GM12878 (cell line): ENCODE results near the gene FOXK1. TPM values are rescaled to one million over a fixed set of nuclear protein-coding genes. Genes with fewer than 3 reads are reported as not detected.

ENCODE experiments used
- ATAC-seq: fragments of 200-7000 bp; cut with Tn5 transposase; 3 replicates; pipeline ENCODE4 v1.9.1; 2020; ENCODE audit warnings: mild to moderate bottlenecking, moderate library complexity
- BruUV-seq: library from RNA; stranded (reverse); fragments of 400-500 nt; replicated peaks from 2 replicates; lab custom pipeline; 2021; lab: Mats Ljungman, UMichigan
- CTCF ChIA-PET: fragments of 300-600 bp; sonication (Branson Sonifier 250); formaldehyde crosslinking; extraction: SDS; loops from one replicate; lab custom pipeline; 2021; ENCODE audit warnings: inconsistent platforms; lab: Yijun Ruan, JAX
- POLR2A ChIA-PET: fragments of 350-600 bp; formaldehyde crosslinking; extraction: SDS; loops from one replicate; lab custom pipeline; 2021; ENCODE audit warnings: inconsistent platforms; lab: Charles Lee
- RAD21 ChIA-PET: fragments of 300-600 bp; sonication (Branson Sonifier 250); formaldehyde crosslinking; loops from one replicate; lab custom pipeline; 2023; ENCODE audit warnings: antibody characterized with exemption; ENCODE audit not compliant: unreplicated experiment; lab: Charles Lee
- SMC1A ChIA-PET: fragments of 300-600 bp; sonication (Branson Sonifier 250); formaldehyde crosslinking; loops from one replicate; lab custom pipeline; 2023; ENCODE audit not compliant: unreplicated experiment, uncharacterized antibody; lab: Charles Lee
- DNase-seq: peaks from one replicate; pipeline ENCODE4 v3.0.0-alpha.2; 2011; ENCODE audit warnings: low read depth, low spot score
- FAIRE-seq: peaks from 3 replicates; lab custom pipeline; 2011; peaks lifted over from hg19 to GRCh38; lab: Jason Lieb, UNC
- H2AFZ ChIP-seq: 2 replicates; pipeline ENCODE4 v1.6.0; 2011; ENCODE audit warnings: low read depth, low read length, control low read depth; ENCODE audit not compliant: control insufficient read depth
- H3K27ac ChIP-seq: 2 replicates; pipeline ENCODE4 v1.5.1; 2011; ENCODE audit warnings: control low read depth; ENCODE audit not compliant: control insufficient read depth, insufficient read depth
- H3K27me3 ChIP-seq, 2 experiments: replicated peaks in 1 of 2; 2 replicates each; pipeline versions ENCODE4 v1.6.0 to v1.6.1; 2011; ENCODE audit warnings: low read length in 1 of 2; ENCODE audit not compliant: control insufficient read depth in 2 of 2, insufficient read depth in 2 of 2
- H3K36me3 ChIP-seq, 2 experiments: 2 replicates each; pipeline ENCODE4 v1.5.1; 2011; ENCODE audit warnings: low read length in 1 of 2; ENCODE audit not compliant: control insufficient read depth in 2 of 2, insufficient read depth in 2 of 2
- H3K4me1 ChIP-seq: 2 replicates; pipeline ENCODE4 v1.6.1; 2011; ENCODE audit warnings: mild to moderate bottlenecking, low read length, moderate library complexity, mixed read lengths; ENCODE audit not compliant: control insufficient read depth, insufficient read depth
- H3K4me2 ChIP-seq: 2 replicates; pipeline ENCODE4 v1.6.0; 2011; ENCODE audit warnings: control low read depth; ENCODE audit not compliant: control insufficient read depth, insufficient read depth
- H3K4me3 ChIP-seq: fragments of 200-600 bp; sonication (generic); 2 replicates; pipeline ENCODE4 v1.5.1; 2016
- H3K79me2 ChIP-seq: 2 replicates; pipeline ENCODE4 v1.6.0; 2011; ENCODE audit warnings: low read length; ENCODE audit not compliant: control insufficient read depth, insufficient read depth
- H3K9ac ChIP-seq: 2 replicates; pipeline ENCODE4 v1.8.0; 2011; ENCODE audit warnings: low read length, control low read depth, mixed read lengths; ENCODE audit not compliant: control insufficient read depth, insufficient read depth
- H3K9me3 ChIP-seq: replicated peaks from 3 replicates; pipeline ENCODE4 v1.5.1; 2011; ENCODE audit warnings: mild to moderate bottlenecking, low read length; ENCODE audit not compliant: control insufficient read depth, insufficient read depth
- H4K20me1 ChIP-seq: 2 replicates; pipeline ENCODE4 v1.6.0; 2011; ENCODE audit not compliant: control insufficient read depth, insufficient read depth
- CBX5 ChIP-seq: sonication (generic); IDR thresholded peaks from 2 replicates; pipeline ENCODE4 v1.6.1; 2016; ENCODE audit warnings: low read depth, moderate library complexity, mild to moderate bottlenecking, inconsistent platforms
- CHD1 ChIP-seq: IDR thresholded peaks from 2 replicates; pipeline ENCODE4 v1.6.1; 2012; ENCODE audit warnings: low read depth, low read length, improper control_type of control experiment
- EZH2 ChIP-seq: IDR thresholded peaks from 2 replicates; pipeline ENCODE4 v1.6.1; 2012; ENCODE audit warnings: low read depth, mild to moderate bottlenecking, control low read depth, inconsistent platforms, low read length, borderline replicate concordance; ENCODE audit not compliant: control insufficient read depth
- JUNB ChIP-seq: IDR thresholded peaks from 2 replicates; pipeline ENCODE4 v1.6.1; 2016; ENCODE audit warnings: antibody characterized with exemption, mild to moderate bottlenecking
- PAX8 ChIP-seq: fragments of 450-650 bp; IDR thresholded peaks from 2 replicates; pipeline ENCODE4 v1.6.1; 2017; ENCODE audit warnings: mild to moderate bottlenecking, moderate library complexity
- YBX1 ChIP-seq: fragments of 450-650 bp; IDR thresholded peaks from 2 replicates; pipeline ENCODE4 v1.6.1; 2016; ENCODE audit warnings: antibody characterized with exemption
- WGBS: methylation state at CpG from one replicate; pipeline ENCODE4 v1.1.6; 2016; ENCODE audit warnings: low lambda C conversion rate; ENCODE audit not compliant: insufficient replicate concordance, insufficient coverage; ENCODE audit errors: missing lambda C conversion rate; 5-methylcytosine and 5-hydroxymethylcytosine counted together
- in situ Hi-C: fragments of 300-500 bp; cut with MboI; formaldehyde crosslinking; loops from 9 replicates; pipeline ENCODE4 v1.14.3; 2018; ENCODE audit warnings: mixed read lengths
- intact Hi-C: fragments of 100-400 bp; cut with micrococcal nuclease; formaldehyde crosslinking; loops from one replicate; pipeline ENCODE4 v1.14.2; 2022; ENCODE audit not compliant: unreplicated experiment
- polyA plus RNA-seq, 11 experiments: library from polyadenylated mRNA; depleted of rRNA in 4 of 11; unstranded in 6 of 11; stranded (reverse) in 5 of 11; fragments of >200 nt; fragmentation: Nextera tagmentation in 4 of 11; fragmentation: Illumina TruSeq in 1 of 11; extraction: Ambion mirVana in 4 of 11; extraction: Trizol in 1 of 11; gene quantifications; 1 replicate in 1 of 11; 2 replicates in 10 of 11; pipeline versions ENCODE4 v1.2.1 to v1.2.3, GENCODE V29; 2011 to 2016; ENCODE audit warnings: inconsistent platforms in 2 of 11, missing spikeins in 2 of 11, low read depth in 1 of 11
- total RNA-seq, 4 experiments: library from RNA; depleted of rRNA in 3 of 4; stranded (reverse); fragments of >200 nt in 3 of 4; fragmentation: Illumina TruSeq in 1 of 4; extraction: Trizol in 1 of 4; gene quantifications; 2 replicates each; pipeline versions ENCODE4 v1.2.1 to v1.2.3, GENCODE V29; 2013 to 2021
- TF ChIP-seq, protein P1 (sequence below): fragments of 450-650 bp; IDR thresholded peaks from 2 replicates; pipeline ENCODE4 v1.6.1; 2016; ENCODE audit warnings: mild to moderate bottlenecking

Gene FOXK1
- total and polyA plus RNA-seq, 10 of the 15 experiments (the other 5 are each of a cell fraction or from before 2014, with no cell fraction given), result 0.24 to 31.8 (median 4.5) TPM

DNA sequence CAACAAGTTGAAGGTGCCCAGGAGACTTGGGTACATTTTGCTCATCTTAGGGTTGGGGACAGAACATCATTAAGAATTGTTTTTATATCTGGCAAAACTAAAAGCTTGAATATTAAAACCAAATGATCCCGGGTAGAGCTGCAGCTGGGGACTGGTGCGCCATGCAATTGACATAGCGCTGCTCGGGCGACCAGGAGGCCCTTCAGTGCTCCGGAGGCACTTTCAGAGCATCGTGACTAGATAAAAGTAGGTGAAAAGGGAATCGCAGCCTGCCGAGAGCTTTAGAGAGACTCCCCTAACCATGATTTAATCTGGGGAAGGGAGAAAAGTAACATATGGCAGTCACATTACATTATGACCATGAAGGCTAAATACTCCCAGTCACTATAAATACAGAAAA is 21.4 kb downstream of the FOXK1 start (continued):
- TF ChIP-seq PAX8, result no peak

DNA sequence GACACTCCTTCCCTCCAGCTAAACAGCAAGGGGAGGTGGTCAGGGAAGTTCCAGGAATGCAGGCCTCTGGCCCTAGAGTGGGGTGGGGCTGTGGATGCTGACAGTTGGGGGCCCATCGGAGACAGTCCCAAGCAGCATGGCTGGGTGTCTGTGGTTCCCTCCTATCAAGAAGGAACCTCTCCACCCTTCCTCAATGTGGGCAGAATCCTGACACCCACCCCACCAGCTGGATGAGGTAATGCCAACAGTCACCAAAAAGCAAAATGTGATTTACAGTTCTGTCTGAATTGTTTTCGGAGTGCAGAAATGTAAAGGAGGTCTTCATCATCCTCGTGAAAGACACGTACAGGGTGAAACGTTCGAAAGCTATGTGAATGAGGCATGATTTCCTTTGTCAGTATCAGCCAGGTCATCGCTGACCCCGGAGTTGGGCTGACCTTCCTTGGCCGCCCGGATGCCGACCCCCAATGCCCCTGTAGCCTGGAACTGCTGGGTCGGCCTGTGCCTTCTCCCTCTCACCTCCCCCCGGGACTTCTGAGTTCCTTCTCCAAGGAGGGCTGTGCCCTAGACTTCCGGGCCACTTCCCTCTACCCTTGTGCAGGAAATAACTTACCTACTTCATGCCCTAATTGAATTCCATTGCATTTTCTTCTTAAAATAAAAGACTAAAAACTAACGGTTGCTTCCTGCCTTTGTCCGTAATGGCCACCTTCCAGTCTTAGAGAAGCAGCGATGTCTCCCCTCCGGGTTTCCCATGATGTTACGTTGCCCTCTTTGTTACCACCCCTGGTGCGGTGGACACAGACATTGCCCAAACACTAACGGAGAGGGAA is 24.5 kb downstream of the FOXK1 start:
- TF ChIP-seq EZH2 (no peak), CBX5 (no peak), JUNB (no peak), YBX1 (no peak), CHD1 (no peak)
- TF ChIP-seq, protein P1, sequence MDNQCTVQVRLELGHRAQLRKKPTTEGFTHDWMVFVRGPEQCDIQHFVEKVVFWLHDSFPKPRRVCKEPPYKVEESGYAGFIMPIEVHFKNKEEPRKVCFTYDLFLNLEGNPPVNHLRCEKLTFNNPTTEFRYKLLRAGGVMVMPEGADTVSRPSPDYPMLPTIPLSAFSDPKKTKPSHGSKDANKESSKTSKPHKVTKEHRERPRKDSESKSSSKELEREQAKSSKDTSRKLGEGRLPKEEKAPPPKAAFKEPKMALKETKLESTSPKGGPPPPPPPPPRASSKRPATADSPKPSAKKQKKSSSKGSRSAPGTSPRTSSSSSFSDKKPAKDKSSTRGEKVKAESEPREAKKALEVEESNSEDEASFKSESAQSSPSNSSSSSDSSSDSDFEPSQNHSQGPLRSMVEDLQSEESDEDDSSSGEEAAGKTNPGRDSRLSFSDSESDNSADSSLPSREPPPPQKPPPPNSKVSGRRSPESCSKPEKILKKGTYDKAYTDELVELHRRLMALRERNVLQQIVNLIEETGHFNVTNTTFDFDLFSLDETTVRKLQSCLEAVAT, result no peak
- ChIA-PET RAD21 (no interaction called here), POLR2A (interaction anchor here (0.6 kb wide), 1 partner anchor 88 kb away, joined by 4 read pairs; no protein-coding TSS in a partner anchor), CTCF (interaction anchor here (0.7 kb wide), 1 partner anchor 19 kb away, joined by 3 read pairs; no protein-coding TSS in a partner anchor), SMC1A (no interaction called here)
- no peak overlapping the region for H3K9ac ChIP-seq
- no peaks in the 10 kb centered on the region; the same call in 2 of the 3 replicates for H3K9me3 ChIP-seq
- peaks cover 24% of the 10 kb centered on the region for H3K79me2 ChIP-seq
- 95% methylated on average over 20 of the region's 21 CpGs for WGBS
- peaks cover 0 to 4% of the 10 kb centered on the region in 2 experiments; a peak in 3 of 4 replicates for H3K36me3 ChIP-seq
- in situ Hi-C loops (no loop called here), intact Hi-C loops (no loop called here)
- no peak overlapping the region for H3K4me3 ChIP-seq
- BruUV-seq, result no TSS peak
- ATAC-seq, result no peak
- no peak for FAIRE-seq
- peak overlapping the region; percentile 17; the same call in 1 of the 2 replicates for H3K27ac ChIP-seq
- peaks cover 2% of the 10 kb centered on the region for H3K4me1 ChIP-seq
- 0 out of 2 replicates have a peak, but pooled peaks cover 3% of the 10 kb centered on the region for H4K20me1 ChIP-seq
- no peak overlapping the region for H2AFZ ChIP-seq
- H3K27me3 ChIP-seq, result no peaks in the 10 kb centered on the region
- no peak overlapping the region for H3K4me2 ChIP-seq
- no peak for DNase-seq
